Measurements from ENCODE around the gene DERL3.

DERL3 gene

GRCh38 chr22:23822101-23822671 is 16.6 kb downstream of the DERL3 start:
- H3K9me2 ChIP-seq (replicated peaks; ENCODE audit: low read depth, low read length) = no peaks in the 10 kb centered on the region
- H2AFZ ChIP-seq (ENCODE audit: low read length) = no peak overlapping the region
- no peaks in the 10 kb centered on the region for H3F3A ChIP-seq (ENCODE audit: low read depth)
- H3K9me3 ChIP-seq (ENCODE audit: insufficient read depth, low read depth, low read length) = no peaks in the 10 kb centered on the region
- no peak overlapping the region for H3K9ac ChIP-seq (ENCODE audit: low read depth, low read length, poor library complexity, severe bottlenecking)
- no peak overlapping the region for H3K4me3 ChIP-seq (ENCODE audit: low read length, poor library complexity, severe bottlenecking)
- no peaks in the 10 kb centered on the region for H4K20me1 ChIP-seq (ENCODE audit: insufficient read depth, low read length, poor library complexity, severe bottlenecking)
- no peak overlapping the region for H3K4me2 ChIP-seq (ENCODE audit: low read depth, low read length, poor library complexity, severe bottlenecking)
- H3K27me3 ChIP-seq (ENCODE audit: insufficient read depth, low read length, poor library complexity, severe bottlenecking) = no peaks in the 10 kb centered on the region
- H3K4me1 ChIP-seq (ENCODE audit: insufficient read depth, low read length, poor library complexity, severe bottlenecking) = no peaks in the 10 kb centered on the region
- H3K36me3 ChIP-seq (ENCODE audit: insufficient read depth, low read length) = peaks cover 92% of the 10 kb centered on the region; the same call in 1 of the 2 replicates
- H3K79me2 ChIP-seq (ENCODE audit: insufficient read depth, low read length) = no peaks in the 10 kb centered on the region
- TF ChIP-seq EZH2phosphoT487 (IDR thresholded peaks at IDR 0.05; ENCODE audit: borderline replicate concordance) (no peak), CTCF (conservative IDR thresholded peaks at IDR 0.05; ENCODE audit: low read length) (no peak)

- Histone ChIP-seq H3K36me3 (ENCODE audit: insufficient read depth, low read length) (peaks cover 92% of the 10 kb centered on the region; the same call in 1 of the 2 replicates), H4K20me1 (ENCODE audit: insufficient read depth, low read length, poor library complexity, severe bottlenecking) (no peaks in the 10 kb centered on the region), H3F3A (ENCODE audit: low read depth) (no peaks in the 10 kb centered on the region), H3K79me2 (ENCODE audit: insufficient read depth, low read length) (no peaks in the 10 kb centered on the region), H2AFZ (ENCODE audit: low read length) (no peak overlapping the region), H3K9ac (ENCODE audit: low read depth, low read length, poor library complexity, severe bottlenecking) (no peak overlapping the region), H3K9me3 (ENCODE audit: insufficient read depth, low read depth, low read length) (no peaks in the 10 kb centered on the region), H3K4me1 (ENCODE audit: insufficient read depth, low read length, poor library complexity, severe bottlenecking) (no peaks in the 10 kb centered on the region), H3K4me2 (ENCODE audit: low read depth, low read length, poor library complexity, severe bottlenecking) (no peak overlapping the region), H3K9me2 (replicated peaks; ENCODE audit: low read depth, low read length) (no peaks in the 10 kb centered on the region), H3K4me3 (ENCODE audit: low read length, poor library complexity, severe bottlenecking) (no peak overlapping the region), H3K27me3 (ENCODE audit: insufficient read depth, low read length, poor library complexity, severe bottlenecking) (no peaks in the 10 kb centered on the region)
- TF ChIP-seq EZH2phosphoT487 (IDR thresholded peaks at IDR 0.05; ENCODE audit: borderline replicate concordance) (no peak), CTCF (conservative IDR thresholded peaks at IDR 0.05; ENCODE audit: low read length) (no peak)
Observed at GRCh38 chr22:23820748-23821211, 18.0 kb downstream of the DERL3 start.

- Histone ChIP-seq H3K9me3 (ENCODE audit: insufficient read depth, low read depth, low read length) (no peaks in the 10 kb centered on the region), H3K9me2 (replicated peaks; ENCODE audit: low read depth, low read length) (no peaks in the 10 kb centered on the region), H2AFZ (ENCODE audit: low read length) (no peak overlapping the region), H3K4me3 (ENCODE audit: low read length, poor library complexity, severe bottlenecking) (no peak overlapping the region), H4K20me1 (ENCODE audit: insufficient read depth, low read length, poor library complexity, severe bottlenecking) (no peaks in the 10 kb centered on the region), H3F3A (ENCODE audit: low read depth) (no peaks in the 10 kb centered on the region), H3K9ac (ENCODE audit: low read depth, low read length, poor library complexity, severe bottlenecking) (no peak overlapping the region), H3K27me3 (ENCODE audit: insufficient read depth, low read length, poor library complexity, severe bottlenecking) (no peaks in the 10 kb centered on the region), H3K36me3 (ENCODE audit: insufficient read depth, low read length) (peaks cover 71% of the 10 kb centered on the region; the same call in 1 of the 2 replicates), H3K79me2 (ENCODE audit: insufficient read depth, low read length) (no peaks in the 10 kb centered on the region), H3K4me1 (ENCODE audit: insufficient read depth, low read length, poor library complexity, severe bottlenecking) (no peaks in the 10 kb centered on the region), H3K4me2 (ENCODE audit: low read depth, low read length, poor library complexity, severe bottlenecking) (no peak overlapping the region)
- TF ChIP-seq EZH2phosphoT487 (IDR thresholded peaks at IDR 0.05; ENCODE audit: borderline replicate concordance) = no peak
- no peak for TF ChIP-seq CTCF (conservative IDR thresholded peaks at IDR 0.05; ENCODE audit: low read length)
Observed at GRCh38 chr22:23818541-23818940, 20.3 kb downstream of the DERL3 start.
